A549 (cell line): ENCODE measurements around the gene EIF3B. TPM values are rescaled to one million over a fixed set of nuclear protein-coding genes. Genes with fewer than 3 reads are reported as not detected.
A peak's percentile ranks its signal among the peaks of the same experiment; 100 is the strongest.

ENCODE experiments used
- ATAC-seq, 2 experiments: fragments of 200-7000 bp in 1 of 2; fragments of >200 bp in 1 of 2; cut with Nextera tagmentation in 1 of 2; cut with Tn5 transposase in 1 of 2; 3 replicates each; pipeline versions ENCODE4 v1.8.0 to v1.9.1; 2018 to 2020; ENCODE audit warnings: mild to moderate bottlenecking in 1 of 2, moderate library complexity in 1 of 2
- CTCF ChIA-PET: fragments of 300-600 bp; sonication (Branson Sonifier 250); formaldehyde crosslinking; extraction: SDS; loops from one replicate; lab custom pipeline; 2021; ENCODE audit warnings: antibody characterized with exemption, inconsistent platforms; lab: Yijun Ruan, JAX
- POLR2A ChIA-PET: fragments of 350-600 bp; formaldehyde crosslinking; extraction: SDS; loops from one replicate; lab custom pipeline; 2021; ENCODE audit warnings: antibody characterized with exemption, inconsistent platforms; lab: Yijun Ruan, JAX
- DNase-seq, 2 experiments: peaks; one replicate each; pipeline versions ENCODE4 v3.0.0 to v3.0.0-alpha.2; 2011 to 2016; ENCODE audit warnings: low read depth in 1 of 2, low spot score in 1 of 2
- FAIRE-seq: peaks from 2 replicates; lab custom pipeline; 2011; peaks lifted over from hg19 to GRCh38; lab: Jason Lieb, UNC
- H3K27ac ChIP-seq, 2 experiments: fragments of >200 bp; sonication (Bioruptor Twin); formaldehyde crosslinking; 3 replicates each; pipeline ENCODE4 v1.5.1; 2016 to 2017
- H3K4me1 ChIP-seq: fragments of >200 bp; sonication (Bioruptor Twin); formaldehyde crosslinking; 3 replicates; pipeline ENCODE4 v1.6.1; 2016
- H3K4me2 ChIP-seq: fragments of >200 bp; sonication (Bioruptor Twin); formaldehyde crosslinking; 3 replicates; pipeline ENCODE4 v1.6.1; 2016
- H3K4me3 ChIP-seq: fragments of >200 bp; sonication (Bioruptor Twin); formaldehyde crosslinking; 3 replicates; pipeline ENCODE4 v1.5.1; 2016
- H3K9me3 ChIP-seq: fragments of >200 bp; sonication (Bioruptor Twin); formaldehyde crosslinking; 3 replicates; pipeline ENCODE4 v1.6.1; 2016
- BHLHE40 ChIP-seq: IDR thresholded peaks from 2 replicates; pipeline ENCODE4 v1.6.1; 2012; ENCODE audit warnings: low read depth, low read length, inconsistent platforms
- CBX2 ChIP-seq: fragments of 200-600 bp; sonication (generic); IDR thresholded peaks from 2 replicates; pipeline ENCODE4 v1.6.1; 2016; ENCODE audit warnings: low read depth, mild to moderate bottlenecking, borderline replicate concordance
- CBX8 ChIP-seq: fragments of 200-600 bp; sonication (generic); IDR thresholded peaks from 2 replicates; pipeline ENCODE4 v1.6.1; 2016
- CHD2 ChIP-seq: fragments of 150-350 bp; IDR thresholded peaks from 2 replicates; pipeline ENCODE4 v1.6.1; 2014; ENCODE audit warnings: low read length; ENCODE audit not compliant: partially characterized antibody
- E2F6 ChIP-seq: IDR thresholded peaks from 2 replicates; pipeline ENCODE4 v1.6.1; 2012; ENCODE audit warnings: low read depth, borderline replicate concordance
- EHF ChIP-seq: fragments of 250-450 bp; sonication (Bioruptor Pico); IDR thresholded peaks from 2 replicates; pipeline ENCODE4 v1.5.0; 2020; ENCODE audit warnings: mild to moderate bottlenecking
- EHMT2 ChIP-seq: fragments of 200-600 bp; sonication (generic); IDR thresholded peaks from 2 replicates; pipeline ENCODE4 v1.6.1; 2016; ENCODE audit warnings: antibody characterized with exemption, low read depth, mild to moderate bottlenecking, moderate library complexity
- EP300 ChIP-seq, 2 experiments: fragments of >200 bp; sonication (Bioruptor Twin); formaldehyde crosslinking; IDR thresholded peaks; 2 replicates in 1 of 2; 3 replicates in 1 of 2; pipeline ENCODE4 v1.6.1; 2016 to 2017
- FOSB ChIP-seq: fragments of 250-450 bp; sonication (Bioruptor Pico); IDR thresholded peaks from 2 replicates; pipeline ENCODE4 v1.5.0; 2020; ENCODE audit warnings: mild to moderate bottlenecking, moderate library complexity
- FOSL2 ChIP-seq, 2 experiments: fragments of 450-650 bp in 1 of 2; fragments of >200 bp in 1 of 2; sonication (Bioruptor Twin) in 1 of 2; formaldehyde crosslinking; IDR thresholded peaks; 2 replicates each; pipeline versions ENCODE4 v1.5.0 to v1.6.1; 2016 to 2020; ENCODE audit warnings: mild to moderate bottlenecking in 1 of 2, moderate library complexity in 1 of 2
- HMGXB4 ChIP-seq: fragments of 250-450 bp; sonication (Bioruptor Pico); IDR thresholded peaks from 2 replicates; pipeline ENCODE4 v1.5.0; 2021; ENCODE audit warnings: mild to moderate bottlenecking, moderate library complexity, borderline replicate concordance
- HOXA7 ChIP-seq: fragments of 250-450 bp; sonication (Bioruptor Pico); IDR thresholded peaks from 2 replicates; pipeline ENCODE4 v1.5.0; 2020; ENCODE audit warnings: mild to moderate bottlenecking, moderate library complexity
- JUNB ChIP-seq: fragments of >200 bp; sonication (Bioruptor Twin); formaldehyde crosslinking; IDR thresholded peaks from 2 replicates; pipeline ENCODE4 v1.6.1; 2016
- KDM5A ChIP-seq: fragments of 200-600 bp; sonication (generic); IDR thresholded peaks from 2 replicates; pipeline ENCODE4 v1.6.1; 2016; ENCODE audit warnings: antibody characterized with exemption, mild to moderate bottlenecking
- MAFK ChIP-seq: fragments of 450-650 bp; IDR thresholded peaks from 2 replicates; pipeline ENCODE4 v1.6.1; 2014; ENCODE audit not compliant: partially characterized antibody
- MAX ChIP-seq: IDR thresholded peaks from 2 replicates; pipeline ENCODE4 v1.6.1; 2012
- MYC ChIP-seq: IDR thresholded peaks from 2 replicates; pipeline ENCODE4 v1.6.1; 2012; ENCODE audit warnings: mild to moderate bottlenecking, inconsistent platforms, low read length, improper control_type of control experiment, borderline replicate concordance
- NFE2L2 ChIP-seq: fragments of 150-350 bp; conservative IDR thresholded peaks from 2 replicates; pipeline ENCODE4 v1.6.1; 2014; ENCODE audit warnings: low read length
- NR3C1 ChIP-seq: fragments of >200 bp; sonication (Bioruptor Twin); formaldehyde crosslinking; IDR thresholded peaks from 3 replicates; pipeline ENCODE4 v1.6.1; 2017
- PBX3 ChIP-seq: IDR thresholded peaks from 2 replicates; pipeline ENCODE4 v1.6.1; 2012
- POLR2AphosphoS2 ChIP-seq: conservative IDR thresholded peaks from 2 replicates; pipeline ENCODE4 v1.6.1; 2012; ENCODE audit warnings: low read length, improper control_type of control experiment, inconsistent platforms
- RARB ChIP-seq: fragments of 250-450 bp; sonication (Bioruptor Pico); IDR thresholded peaks from 2 replicates; pipeline ENCODE4 v1.8.0; 2021; ENCODE audit warnings: mild to moderate bottlenecking, moderate library complexity
- RNF2 ChIP-seq: fragments of 200-600 bp; sonication (generic); IDR thresholded peaks from 2 replicates; pipeline ENCODE4 v1.6.1; 2016; ENCODE audit warnings: low read depth, mild to moderate bottlenecking, antibody characterized with exemption, moderate library complexity, borderline replicate concordance
- TP53 ChIP-seq: fragments of 250-450 bp; sonication (Bioruptor Pico); IDR thresholded peaks from 2 replicates; pipeline ENCODE4 v1.5.0; 2021; ENCODE audit warnings: mild to moderate bottlenecking, moderate library complexity
- ZC3H11A ChIP-seq: fragments of 450-650 bp; IDR thresholded peaks from 2 replicates; pipeline ENCODE4 v1.6.1; 2014; ENCODE audit warnings: antibody characterized with exemption, mild to moderate bottlenecking
- ZNF302 ChIP-seq: fragments of 250-450 bp; sonication (Bioruptor Pico); IDR thresholded peaks from 2 replicates; pipeline ENCODE4 v1.9.0; 2021; ENCODE audit warnings: inconsistent platforms, mild to moderate bottlenecking, moderate library complexity
- WGBS: methylation state at CpG from one replicate; pipeline ENCODE4 v1.1.6; 2017; ENCODE audit errors: missing lambda C conversion rate; 5-methylcytosine and 5-hydroxymethylcytosine counted together
- polyA plus RNA-seq, 4 experiments: library from polyadenylated mRNA; depleted of rRNA in 3 of 4; stranded (reverse); fragments of >200 nt; fragmentation: RNase III in 1 of 4; extraction: RNeasy Plus Mini Kit Qiagen cat#74134 plus additional on column Dnase treatment in 1 of 4; gene quantifications; 2 replicates in 3 of 4; 3 replicates in 1 of 4; pipeline ENCODE4 v1.2.3, GENCODE V29; 2011 to 2017

EIF3B gene
- polyA plus RNA-seq, 2 of the 4 experiments (the other 2 are of a cell fraction) = 207 to 219 TPM

GRCh38 chr7:2383543-2384274 is 29.1 kb downstream of the EIF3B start:
- FAIRE-seq (no peak), ATAC-seq (peak; percentile 9 to 20; a peak in 4 of 6 replicates)
- POLR2A ChIA-PET = interaction anchor here (1.2 kb wide), 1 partner anchor 19 kb away, joined by 3 read pairs; the partner anchor contains the start of gene CHST12

GRCh38 chr7:2384354-2385243 is 30.0 kb downstream of the EIF3B start:
- no peak for FAIRE-seq
- Histone ChIP-seq H3K9me3 (no peaks in the 10 kb centered on the region), H3K4me1 (no peaks in the 10 kb centered on the region), H3K4me2 (no peak overlapping the region), H3K27ac (no peak overlapping the region), H3K4me3 (no peak overlapping the region)
- ChIA-PET CTCF (interaction anchor here (0.8 to 1.5 kb wide), 6 partner anchors 9 to 84 kb away, joined by 3 to 5 read pairs (median 3); no protein-coding TSS in a partner anchor), POLR2A (interaction anchor here (1.2 kb wide), 1 partner anchor 18 kb away, joined by 3 read pairs; the partner anchor contains the start of gene CHST12)
- peak; percentile 25 to 27; a peak in 4 of 6 replicates for ATAC-seq
- no peak for TF ChIP-seq HMGXB4
- TF ChIP-seq JUNB = no peak
- TF ChIP-seq RNF2 = no peak
- no peak for TF ChIP-seq NR3C1
- no peak for TF ChIP-seq BHLHE40
- TF ChIP-seq CBX8 = no peak
- TF ChIP-seq RARB = no peak
- TF ChIP-seq POLR2AphosphoS2 = no peak
- TF ChIP-seq MAFK = no peak
- no peak for TF ChIP-seq CBX2
- DNase-seq = no peak
- WGBS = 90% methylated on average over 18 of the region's 19 CpGs

More at GRCh38 chr7:2383543-2384274, 29.1 kb downstream of the EIF3B start:
- WGBS = 91% methylated on average over 25 of the region's 29 CpGs
- H3K9me3 ChIP-seq = no peaks in the 10 kb centered on the region
- TF ChIP-seq FOSL2 (IDR thresholded peaks at IDR 0.05) (no peak), FOSL2 (CRISPR knock-in tag; IDR thresholded peaks at IDR 0.05) (no peak), HOXA7 (CRISPR knock-in tag) (no peak), CHD2 (no peak), EHMT2 (no peak), EP300 (IDR thresholded peaks at IDR 0.05) (no peak), MYC (no peak), BHLHE40 (no peak), PBX3 (no peak), MAX (no peak), ZC3H11A (no peak), TP53 (CRISPR knock-in tag) (no peak), FOSB (CRISPR knock-in tag) (no peak), HMGXB4 (no peak), ZNF302 (CRISPR knock-in tag) (no peak), EHF (CRISPR knock-in tag) (no peak), NFE2L2 (no peak), CBX2 (no peak), RARB (no peak), E2F6 (no peak), KDM5A (no peak)
- H3K27ac ChIP-seq = no peak overlapping the region
- CTCF ChIA-PET = interaction anchor here (0.6 to 1.5 kb wide), 8 partner anchors 10 to 793 kb away, joined by 3 to 5 read pairs (median 3); no protein-coding TSS in a partner anchor
- no peaks in the 10 kb centered on the region for H3K4me1 ChIP-seq
- no peak for DNase-seq
- no peak overlapping the region for H3K4me2 ChIP-seq
- H3K4me3 ChIP-seq = no peak overlapping the region
